ENCODE measurements around the gene KLHL36.

DNA sequence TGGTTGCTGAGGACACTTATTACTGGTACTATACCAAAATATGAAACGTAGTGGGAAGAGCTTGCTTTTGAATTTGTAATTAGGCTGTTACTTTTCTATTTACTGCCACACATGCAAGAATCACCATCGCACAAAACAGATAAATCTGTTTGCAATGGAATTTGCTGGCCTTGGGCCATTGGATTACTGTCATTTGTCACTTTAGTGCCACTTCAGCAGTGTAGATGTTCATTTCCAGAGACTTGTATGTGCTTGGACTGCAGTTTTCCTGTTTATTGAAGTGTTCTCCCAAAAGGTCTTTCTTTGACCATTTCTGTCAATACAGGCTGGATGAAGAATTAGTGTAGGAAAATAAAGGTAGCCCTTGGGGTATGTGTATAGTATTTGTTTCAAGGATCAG is 55.9 kb downstream of the KLHL36 start:
- TF ChIP-seq, protein P1, sequence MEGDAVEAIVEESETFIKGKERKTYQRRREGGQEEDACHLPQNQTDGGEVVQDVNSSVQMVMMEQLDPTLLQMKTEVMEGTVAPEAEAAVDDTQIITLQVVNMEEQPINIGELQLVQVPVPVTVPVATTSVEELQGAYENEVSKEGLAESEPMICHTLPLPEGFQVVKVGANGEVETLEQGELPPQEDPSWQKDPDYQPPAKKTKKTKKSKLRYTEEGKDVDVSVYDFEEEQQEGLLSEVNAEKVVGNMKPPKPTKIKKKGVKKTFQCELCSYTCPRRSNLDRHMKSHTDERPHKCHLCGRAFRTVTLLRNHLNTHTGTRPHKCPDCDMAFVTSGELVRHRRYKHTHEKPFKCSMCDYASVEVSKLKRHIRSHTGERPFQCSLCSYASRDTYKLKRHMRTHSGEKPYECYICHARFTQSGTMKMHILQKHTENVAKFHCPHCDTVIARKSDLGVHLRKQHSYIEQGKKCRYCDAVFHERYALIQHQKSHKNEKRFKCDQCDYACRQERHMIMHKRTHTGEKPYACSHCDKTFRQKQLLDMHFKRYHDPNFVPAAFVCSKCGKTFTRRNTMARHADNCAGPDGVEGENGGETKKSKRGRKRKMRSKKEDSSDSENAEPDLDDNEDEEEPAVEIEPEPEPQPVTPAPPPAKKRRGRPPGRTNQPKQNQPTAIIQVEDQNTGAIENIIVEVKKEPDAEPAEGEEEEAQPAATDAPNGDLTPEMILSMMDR (IDR thresholded peaks at IDR 0.05): no peak
- TF ChIP-seq POLR2AphosphoS5 (IDR thresholded peaks at IDR 0.05) (no peak), POLR2A (IDR thresholded peaks at IDR 0.05) (no peak)

Data from upper lobe of left lung (tissue), 4 donors.